Umbilical cord (tissue), 2 donors: ENCODE measurements around the gene SLC39A12. TPM values are rescaled to one million over a fixed set of nuclear protein-coding genes. Genes with fewer than 3 reads are reported as not detected.

Experiments
- DNase-seq: peaks from one replicate; pipeline ENCODE4 v3.0.0-alpha.2; 2015; ENCODE audit warnings: low spot score
- total RNA-seq: library from RNA; depleted of rRNA; stranded (reverse); fragments of >200 nt; gene quantifications from one replicate; pipeline ENCODE4 v1.2.3, GENCODE V29; 2014; ENCODE audit warnings: low replicate concordance; ENCODE audit not compliant: insufficient read depth

SLC39A12 gene
- total RNA-seq, 1 donor from 2014 or later, result not detected

DNA sequence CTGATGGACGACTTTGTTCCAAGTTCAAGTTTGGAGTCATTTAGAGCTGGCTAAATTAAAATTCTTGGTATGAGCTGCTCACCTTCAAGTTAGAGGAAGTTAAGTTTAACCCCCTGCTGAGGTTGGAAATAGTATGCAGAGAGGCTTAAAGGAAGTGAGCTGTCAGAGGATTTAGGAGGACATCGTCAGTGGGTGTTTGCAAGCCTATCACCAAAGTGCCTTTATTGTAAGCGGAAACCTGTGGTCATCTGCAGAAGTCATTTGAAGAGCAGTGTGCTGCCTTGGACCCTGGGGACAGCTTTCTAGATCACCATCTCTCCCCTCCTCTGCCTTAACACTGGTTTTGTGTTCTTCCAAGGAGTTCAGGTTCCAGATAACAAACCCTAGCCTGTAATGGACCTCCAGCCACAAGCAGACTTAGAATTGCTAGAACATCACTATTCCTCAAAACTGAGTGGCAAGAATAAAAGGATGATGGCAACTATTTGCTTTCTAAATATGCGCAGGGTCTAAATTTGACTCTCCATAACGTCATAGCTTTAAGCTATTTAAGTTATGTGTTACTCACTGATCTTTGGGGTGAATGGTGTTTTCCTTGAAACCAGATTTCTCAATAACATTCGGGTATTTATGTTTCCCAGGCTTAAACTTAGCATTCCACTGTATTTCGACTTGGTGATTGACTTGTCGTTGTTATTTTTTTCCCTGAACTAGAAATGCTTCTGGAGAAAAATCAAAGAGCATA lies 93.4 kb downstream of the SLC39A12 start:
- DNase-seq, result no peak

DNA sequence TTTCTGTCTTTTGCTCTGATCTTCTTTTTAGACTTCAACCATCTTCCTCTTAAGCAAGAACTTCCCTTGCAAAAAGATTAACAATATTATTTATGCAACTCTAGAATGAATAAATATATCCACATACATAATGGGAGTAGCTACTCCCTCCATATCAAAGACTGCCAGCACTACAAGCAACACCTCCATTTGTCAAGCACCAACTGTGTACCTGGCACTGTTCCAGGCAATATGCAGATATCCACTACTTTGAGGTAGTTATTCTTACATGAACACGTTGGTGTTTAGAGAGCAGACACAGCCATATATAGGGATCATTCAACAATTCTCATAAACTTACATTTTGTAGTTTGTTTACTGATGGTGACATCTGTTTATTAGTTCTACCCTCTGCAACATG lies 104.9 kb downstream of the SLC39A12 start:
- no peak for DNase-seq

DNA sequence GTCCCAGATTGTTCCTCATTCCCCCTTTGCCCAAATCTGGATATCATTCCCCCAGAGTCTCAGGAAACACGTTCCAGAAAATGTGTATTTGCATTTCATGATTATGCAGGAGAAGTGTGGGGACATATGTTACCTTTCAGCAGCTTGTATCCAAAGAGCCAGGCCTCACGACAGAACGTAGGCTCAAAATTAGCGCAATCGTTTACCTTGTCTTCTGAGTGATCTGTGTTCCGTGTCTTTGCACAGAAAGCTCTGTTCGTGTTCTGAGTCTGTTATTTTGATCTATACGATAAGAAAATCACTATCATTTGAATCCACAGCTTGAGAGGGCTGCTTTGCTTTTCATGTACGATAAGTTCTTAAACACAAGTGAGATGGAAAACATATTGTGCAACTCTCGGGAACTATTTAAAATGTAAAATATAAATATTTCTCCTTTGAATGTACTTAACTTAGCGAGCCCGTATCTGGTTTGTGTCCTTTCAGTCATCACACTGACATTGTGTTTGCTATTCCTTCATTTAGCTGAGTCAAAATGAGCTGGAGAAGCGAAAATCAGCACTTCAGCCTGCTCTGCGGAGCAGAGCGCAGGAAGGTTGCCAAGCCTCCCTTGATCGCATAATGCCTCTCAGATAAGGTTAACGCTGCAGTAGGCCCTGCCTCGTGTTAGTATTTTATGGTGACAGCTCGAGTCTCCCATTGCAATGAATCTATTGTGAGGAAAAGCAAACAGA lies 108.3 kb downstream of the SLC39A12 start:
- DNase-seq, result peak; percentile 98

DNA sequence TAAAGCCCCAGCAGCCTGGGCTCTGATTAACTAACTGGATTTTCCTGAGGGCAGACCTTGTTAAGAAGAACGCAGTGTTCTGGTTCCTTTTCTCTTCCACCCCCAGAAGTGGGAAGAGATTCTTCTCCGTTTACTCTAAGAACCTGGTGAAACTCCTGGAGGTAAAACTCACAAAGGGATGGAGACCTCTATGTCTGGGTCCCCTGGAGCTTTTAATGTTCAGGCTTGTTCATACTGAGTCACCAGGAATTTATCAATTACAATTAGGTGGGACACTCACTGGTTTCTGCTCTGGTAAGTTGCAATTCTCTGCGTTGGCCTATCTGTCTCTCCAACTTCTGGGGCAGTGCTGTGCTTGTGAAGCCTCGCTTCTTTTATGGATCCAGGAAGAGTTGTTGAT lies 115.2 kb downstream of the SLC39A12 start:
- DNase-seq, result no peak

DNA sequence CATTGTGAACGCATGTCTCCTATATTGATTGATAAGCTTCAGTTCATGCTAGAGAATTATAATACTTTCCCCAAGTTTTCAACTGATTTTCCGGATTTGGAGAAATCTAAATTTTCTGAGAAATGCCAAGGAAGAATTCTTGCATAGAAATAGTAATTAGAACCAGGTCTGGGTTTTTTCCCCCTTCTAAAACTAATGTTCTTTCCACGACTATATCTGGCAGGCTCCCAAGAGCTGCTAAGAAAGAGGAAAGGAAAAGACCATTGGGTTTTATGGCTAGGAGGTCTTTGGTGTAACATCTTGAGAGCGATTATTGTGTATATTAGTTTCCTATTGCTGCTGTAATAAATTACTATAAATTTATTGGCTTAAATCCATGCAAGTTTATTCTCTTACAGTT lies 116.7 kb downstream of the SLC39A12 start:
- DNase-seq, result no peak

DNA sequence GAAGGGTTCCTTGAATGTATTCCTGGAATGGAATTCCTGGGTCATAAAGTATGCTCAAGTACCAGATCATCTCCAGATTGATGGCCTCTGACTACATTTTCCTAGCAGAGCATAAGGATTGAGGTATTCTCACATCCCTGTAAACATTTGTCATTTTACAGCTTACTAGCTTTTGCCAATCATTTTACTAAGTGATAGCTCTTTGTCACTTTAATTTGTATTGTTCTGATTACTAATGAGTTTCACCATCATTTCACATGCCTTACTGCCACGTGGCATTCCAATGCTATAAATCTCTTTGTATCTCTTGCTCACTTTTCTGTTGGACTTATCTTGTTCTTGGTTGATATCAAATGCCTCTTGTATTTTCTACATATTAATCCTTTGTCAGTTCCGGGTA lies 119.9 kb downstream of the SLC39A12 start:
- DNase-seq, result no peak

DNA sequence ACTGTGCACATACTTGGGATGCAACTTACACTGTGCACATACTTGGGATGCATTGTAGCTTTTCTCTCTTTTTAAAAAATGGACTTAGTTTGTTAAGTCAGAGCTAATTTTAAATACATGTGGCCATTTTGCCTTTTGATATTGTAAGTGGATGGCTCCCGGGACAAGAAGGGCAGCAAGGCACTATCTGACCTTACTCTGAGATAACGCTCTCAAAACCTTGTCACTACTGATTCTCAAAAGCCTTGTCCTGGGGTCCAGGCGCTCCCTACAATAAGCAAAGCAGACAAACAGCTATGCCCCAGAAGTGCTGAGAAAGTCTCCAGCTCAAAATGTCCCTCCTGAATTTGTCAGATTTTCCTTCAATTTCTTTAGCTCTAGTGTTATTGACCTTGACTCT lies 121.6 kb downstream of the SLC39A12 start:
- DNase-seq, result no peak

DNA sequence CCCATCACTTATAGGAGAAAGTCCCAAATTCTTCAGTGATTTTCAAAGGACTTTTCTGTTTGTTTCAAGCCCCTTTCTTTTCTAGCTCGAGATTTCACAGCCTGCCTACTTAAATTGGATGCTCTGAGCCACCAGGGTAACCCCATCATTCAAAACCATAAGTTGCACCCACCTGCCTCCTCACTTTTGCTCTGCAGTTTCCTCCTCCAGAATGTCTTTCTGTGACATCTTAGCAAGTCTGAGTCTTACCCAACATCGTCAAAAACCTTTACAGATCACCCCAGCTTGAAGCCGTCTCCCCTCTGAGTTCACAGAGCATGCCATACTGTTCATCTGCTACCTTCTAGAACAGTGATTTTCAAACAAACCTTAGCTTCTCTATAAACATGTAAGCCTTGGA lies 124.2 kb downstream of the SLC39A12 start:
- no peak for DNase-seq

DNA sequence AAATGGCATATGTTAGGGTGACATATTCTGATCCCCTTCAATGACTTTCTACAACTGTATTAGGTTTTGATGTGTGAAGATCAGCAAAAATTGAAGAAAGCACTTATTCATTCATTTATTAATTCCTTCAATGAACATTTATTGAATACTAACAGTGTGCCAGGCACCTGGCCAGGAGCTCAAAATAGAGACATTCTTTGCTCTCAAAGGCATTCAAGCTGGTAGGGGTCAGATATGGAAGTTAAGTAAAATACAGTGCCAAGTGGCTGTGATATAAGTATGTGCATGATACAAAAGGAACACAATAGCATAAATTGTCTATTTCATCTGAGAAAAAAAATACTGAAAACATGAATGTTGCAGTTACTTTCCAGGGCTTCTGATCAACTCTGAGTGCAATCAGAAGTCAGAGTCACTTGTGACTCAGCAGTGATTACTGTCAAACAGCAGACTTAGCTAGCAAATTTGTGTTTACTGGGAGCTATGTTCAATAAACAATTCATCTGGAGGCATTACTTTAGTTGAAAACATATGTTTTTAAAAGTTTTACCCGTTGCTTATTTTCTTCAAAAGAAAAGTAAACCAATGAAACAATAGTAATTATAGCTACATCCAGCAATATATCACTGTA lies 128.1 kb downstream of the SLC39A12 start:
- no peak for DNase-seq

DNA sequence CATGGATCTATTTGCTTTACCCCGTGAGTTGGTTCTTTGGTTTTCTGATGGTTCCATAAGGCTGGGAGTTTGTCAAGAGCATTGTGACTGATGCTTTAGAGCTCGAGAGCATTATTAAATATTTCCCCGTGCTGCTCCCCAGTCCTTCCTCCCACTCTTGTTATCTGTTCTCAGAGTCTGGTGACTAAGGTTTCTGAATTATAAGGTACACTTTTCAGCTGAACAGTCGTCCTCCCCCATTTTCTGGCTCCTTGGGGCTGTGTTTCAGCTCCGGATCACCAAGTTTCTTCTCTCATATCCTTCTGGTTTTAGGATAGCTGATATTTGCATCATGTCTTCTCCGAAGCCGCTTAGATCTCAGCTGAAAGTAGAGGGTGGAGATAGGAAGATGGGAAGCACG lies 130.7 kb downstream of the SLC39A12 start:
- no peak for DNase-seq

DNA sequence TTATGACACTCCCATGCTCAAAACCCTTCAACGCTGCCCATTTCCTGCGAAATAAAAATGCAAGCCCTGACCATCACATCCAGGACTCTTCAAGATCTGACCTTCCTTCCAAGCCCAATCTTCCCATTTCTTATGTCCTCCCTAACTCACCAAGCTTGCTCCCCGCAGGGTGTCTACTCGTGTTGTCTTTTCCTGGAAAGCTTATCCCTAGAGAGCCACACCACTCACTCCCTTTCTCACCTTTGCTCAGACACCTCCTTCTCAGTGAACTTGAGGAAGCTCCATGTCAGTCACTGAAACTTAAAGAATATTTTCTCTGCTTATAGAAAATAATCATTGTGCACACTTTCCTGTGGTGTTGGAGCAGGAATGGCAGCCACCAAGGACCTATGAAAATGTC lies 134.1 kb downstream of the SLC39A12 start:
- DNase-seq, result no peak

DNA sequence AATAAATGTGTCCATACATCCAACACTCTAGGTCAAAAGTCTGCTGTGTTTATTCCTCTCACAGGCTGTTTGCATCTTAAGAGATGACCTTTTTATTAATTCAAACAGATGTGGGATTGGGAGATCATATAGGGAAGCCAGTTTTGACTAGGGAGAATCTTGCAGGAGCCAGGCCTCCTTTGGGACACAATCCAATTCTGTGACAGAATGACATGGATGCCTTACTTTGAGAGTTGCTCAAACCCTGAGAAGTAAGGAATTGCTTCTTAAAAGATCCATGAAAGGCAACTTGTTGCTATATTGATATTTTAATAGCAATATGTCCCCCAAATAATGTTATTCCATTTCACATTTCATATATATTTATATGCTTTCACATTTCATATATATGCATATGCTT lies 135.0 kb downstream of the SLC39A12 start:
- DNase-seq, result no peak

DNA sequence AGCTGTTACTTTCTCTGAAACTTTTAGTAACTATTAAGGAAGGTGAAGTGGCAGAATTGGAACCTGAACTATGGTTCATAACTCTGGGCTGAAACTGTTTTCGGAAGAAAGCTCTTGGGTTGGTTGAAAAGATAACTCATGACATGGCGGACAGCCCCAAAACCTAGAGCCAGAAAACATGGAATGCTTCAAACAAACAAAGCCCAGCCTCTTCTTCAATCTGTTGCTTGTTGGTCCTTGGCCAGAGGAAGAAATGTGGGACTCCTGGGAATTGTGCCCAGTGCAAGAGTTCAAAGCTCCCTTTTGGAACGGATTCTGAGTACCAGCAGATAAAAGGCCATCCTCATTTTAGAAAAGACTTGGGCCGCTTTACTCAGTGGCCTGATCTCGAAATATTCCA lies 135.6 kb downstream of the SLC39A12 start:
- DNase-seq, result peak; percentile 79

Other genes starting within 250 kb of the SLC39A12 start
- gene TMEM236, start 199.7 kb upstream of the SLC39A12 start, total RNA-seq, result 1.2 TPM
- gene MRC1, start 142.6 kb upstream of the SLC39A12 start, total RNA-seq, result 25.3 TPM
- gene CACNB2, start 188.5 kb downstream of the SLC39A12 start, total RNA-seq, result 16.1 TPM